Skeletal muscle satellite cell (primary cell): ENCODE data around the gene PRPF8. TPM values are rescaled to one million over a fixed set of nuclear protein-coding genes. Genes with fewer than 3 reads are reported as not detected.

ENCODE experiments used
- H3K27me3 ChIP-seq: 2 replicates; pipeline ENCODE4 v1.7.0; 2013; ENCODE audit warnings: low read length; ENCODE audit not compliant: control insufficient read depth, insufficient read depth
- H3K36me3 ChIP-seq: 2 replicates; pipeline ENCODE4 v1.7.0; 2013; ENCODE audit warnings: mild to moderate bottlenecking, control low read depth, low read length; ENCODE audit not compliant: insufficient read depth
- H3K4me1 ChIP-seq: 2 replicates; pipeline ENCODE4 v1.7.0; 2013; ENCODE audit warnings: low read length; ENCODE audit not compliant: control insufficient read depth, insufficient read depth
- H3K4me2 ChIP-seq: 2 replicates; pipeline ENCODE4 v1.7.0; 2013; ENCODE audit warnings: mild to moderate bottlenecking, low read length
- H3K4me3 ChIP-seq: 2 replicates; pipeline ENCODE4 v1.7.0; 2013; ENCODE audit warnings: low read length
- H3K9ac ChIP-seq: 2 replicates; pipeline ENCODE4 v1.7.0; 2013; ENCODE audit warnings: mild to moderate bottlenecking, low read depth, low read length, moderate library complexity
- H3K9me3 ChIP-seq: replicated peaks from 2 replicates; pipeline ENCODE4 v1.7.0; 2013; ENCODE audit warnings: mild to moderate bottlenecking, control low read depth, low read length
- total RNA-seq: library from RNA; depleted of rRNA; stranded (reverse); fragments of >200 nt; gene quantifications from 2 replicates; pipeline ENCODE4 v1.2.3, GENCODE V29; 2012; rRNA removed

The PRPF8 gene
- total RNA-seq = 93.5 and 107 TPM in 2 replicates

DNA sequence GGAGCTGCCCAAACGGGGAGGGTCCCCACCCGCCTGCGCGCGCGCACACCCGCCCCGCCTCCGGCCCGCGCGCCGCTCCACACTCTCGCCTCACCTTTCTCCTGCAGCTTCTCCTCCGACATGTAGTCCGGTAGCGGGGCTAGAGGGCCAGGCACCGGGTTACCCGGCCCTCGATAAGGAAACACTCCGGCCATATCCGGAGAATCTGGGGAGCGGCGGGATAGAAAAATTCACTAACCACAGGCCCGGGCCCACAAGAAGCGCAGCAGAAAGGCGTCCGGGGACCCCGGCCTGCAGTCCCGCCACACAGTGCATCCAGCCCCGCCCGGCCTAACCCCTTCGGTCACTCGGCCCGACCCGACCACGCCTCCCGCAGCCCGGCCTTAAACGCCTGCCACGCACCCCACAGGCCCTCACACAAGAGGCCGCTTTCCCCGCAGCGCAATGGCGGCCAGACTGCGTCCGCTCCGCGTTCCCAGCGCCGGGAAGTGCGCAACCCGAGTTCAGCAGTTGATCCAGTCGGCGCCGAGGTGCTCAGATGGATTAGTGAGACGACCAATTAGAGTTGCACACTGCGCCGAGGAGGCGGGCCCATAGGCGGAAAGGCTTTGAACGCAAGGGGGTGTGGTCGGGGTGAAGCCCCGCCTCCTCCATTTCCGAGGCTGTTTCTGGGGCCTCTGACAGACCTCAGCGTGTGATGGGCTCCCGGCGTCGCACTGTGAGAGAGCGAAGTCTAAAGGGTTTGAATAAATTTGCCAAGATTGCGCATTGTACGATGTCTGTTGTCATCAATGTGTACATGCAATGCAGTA, at the start of gene PRPF8:
Gene PRPF8, minus strand, starts transcription at position 490 of the 812 bp plus-strand sequence. Its CDS starts 296 bp downstream, at position 194.
- Histone ChIP-seq H3K4me3 (peak within 1 kb of the TSS; percentile 85), H3K9ac (peak within 1 kb of the TSS; percentile 97), H3K27me3 (no peaks in the 10 kb centered on the region)

DNA sequence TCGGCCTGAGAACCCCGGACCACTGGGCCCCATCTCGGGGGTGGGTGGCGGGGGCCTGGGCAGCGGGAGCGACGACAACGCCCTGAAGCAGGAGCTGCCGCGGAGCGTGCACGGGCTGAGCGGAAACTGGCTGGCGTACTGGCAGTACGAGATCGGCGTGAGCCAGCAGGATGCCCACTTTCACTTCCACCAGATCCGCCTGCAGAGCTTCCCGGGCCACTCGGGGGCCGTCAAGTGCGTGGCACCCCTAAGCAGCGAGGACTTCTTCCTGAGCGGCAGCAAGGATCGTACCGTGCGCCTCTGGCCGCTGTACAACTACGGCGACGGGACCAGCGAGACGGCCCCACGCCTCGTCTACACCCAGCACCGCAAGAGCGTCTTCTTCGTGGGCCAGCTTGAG, 49.1 kb upstream of the PRPF8 start:
- no peaks in the 10 kb centered on the region for H3K27me3 ChIP-seq
- H3K9ac ChIP-seq = no peak overlapping the region
- H3K4me2 ChIP-seq = no peak overlapping the region
- peaks cover 31% of the 10 kb centered on the region for H3K4me1 ChIP-seq
- H3K4me3 ChIP-seq = no peak overlapping the region
- no peaks in the 10 kb centered on the region for H3K9me3 ChIP-seq
- H3K36me3 ChIP-seq = peaks cover 29% of the 10 kb centered on the region

More for the DNA sequence above, at the start of gene PRPF8:
- peak within 1 kb of the TSS; percentile 92 for H3K4me2 ChIP-seq
- H3K4me1 ChIP-seq = peaks cover 6% of the 10 kb centered on the region
- H3K36me3 ChIP-seq = peaks cover 39% of the 10 kb centered on the region
- no peaks in the 10 kb centered on the region for H3K9me3 ChIP-seq

DNA sequence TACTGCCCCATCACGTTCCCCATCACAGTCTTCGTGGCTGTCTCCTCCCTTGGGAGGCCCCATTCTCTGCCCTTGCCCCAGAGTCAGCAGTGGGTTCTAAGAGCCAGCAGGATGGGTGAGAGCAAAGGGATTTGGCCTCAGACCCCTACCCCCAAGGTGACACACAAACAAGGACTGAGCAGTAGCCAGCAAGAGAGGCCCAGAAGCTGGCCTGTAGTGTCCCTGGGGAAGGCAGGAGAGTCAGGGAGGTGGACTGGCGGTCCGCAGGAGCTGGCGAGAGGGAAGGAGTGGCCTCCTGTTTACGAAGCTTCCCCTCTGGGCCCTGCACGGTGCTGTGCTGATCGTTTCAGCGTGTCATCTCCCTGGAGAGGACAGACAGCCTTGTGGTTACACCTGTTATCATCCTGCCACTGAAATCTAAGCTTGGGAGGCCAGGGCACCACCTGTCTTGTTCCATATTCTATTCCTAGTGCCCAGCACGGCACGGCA, 48.2 kb upstream of the PRPF8 start:
- Histone ChIP-seq H3K27me3 (no peaks in the 10 kb centered on the region), H3K9ac (no peak overlapping the region), H3K4me2 (no peak overlapping the region), H3K36me3 (peaks cover 33% of the 10 kb centered on the region), H3K9me3 (no peaks in the 10 kb centered on the region), H3K4me3 (no peak overlapping the region), H3K4me1 (peaks cover 31% of the 10 kb centered on the region)

DNA sequence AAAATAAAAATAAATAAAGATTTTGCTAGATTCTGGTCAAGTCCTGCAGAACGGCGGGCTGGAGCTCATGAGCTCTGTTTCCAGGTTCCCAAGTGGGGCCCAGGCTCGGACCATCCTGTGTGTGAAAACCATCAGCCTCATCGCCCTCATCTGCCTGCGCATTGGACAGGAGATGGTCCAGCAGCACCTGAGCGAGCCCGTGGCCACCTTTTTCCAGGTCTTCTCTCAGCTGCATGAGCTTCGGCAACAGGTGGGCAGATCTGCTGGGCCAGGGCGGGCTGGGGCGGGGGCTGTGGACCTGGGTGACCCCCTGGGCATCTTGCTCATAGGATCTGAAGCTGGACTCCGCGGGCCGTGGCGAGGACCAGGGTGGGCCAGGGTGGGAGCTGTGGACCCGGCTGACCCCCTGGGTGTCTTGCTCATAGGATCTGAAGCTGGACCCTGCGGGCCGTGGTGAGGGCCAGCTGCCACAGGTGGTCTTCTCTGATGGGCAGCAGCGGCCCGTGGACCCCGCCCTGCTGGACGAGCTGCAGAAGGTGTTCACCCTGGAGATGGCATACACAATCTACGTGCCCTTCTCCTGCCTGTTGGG, 47.7 kb upstream of the PRPF8 start:
- no peaks in the 10 kb centered on the region for H3K9me3 ChIP-seq
- H3K36me3 ChIP-seq = peaks cover 33% of the 10 kb centered on the region
- H3K27me3 ChIP-seq = no peaks in the 10 kb centered on the region
- no peak overlapping the region for H3K9ac ChIP-seq
- no peak overlapping the region for H3K4me3 ChIP-seq
- H3K4me1 ChIP-seq = peaks cover 31% of the 10 kb centered on the region
- no peak overlapping the region for H3K4me2 ChIP-seq

DNA sequence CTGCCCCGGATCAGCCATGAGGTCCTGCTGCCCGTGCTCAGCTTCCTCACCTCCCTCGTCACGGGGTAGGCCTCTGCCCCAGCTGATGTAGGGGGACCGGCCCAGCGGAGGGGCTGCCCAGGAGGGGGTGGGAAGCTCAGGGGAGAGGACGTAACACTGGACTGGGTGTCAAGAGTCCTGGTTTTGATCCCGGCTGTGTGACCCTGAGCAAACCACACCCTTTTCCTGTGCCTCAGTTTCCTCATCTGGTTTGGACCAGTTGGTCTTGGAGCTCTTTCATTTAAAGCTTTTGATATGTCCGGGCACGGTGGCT, 46.5 kb upstream of the PRPF8 start:
- Histone ChIP-seq H3K4me2 (peak overlapping the region; percentile 40), H3K4me3 (no peak overlapping the region), H3K4me1 (peaks cover 30% of the 10 kb centered on the region), H3K9ac (peak overlapping the region; percentile 89), H3K27me3 (no peaks in the 10 kb centered on the region), H3K36me3 (peaks cover 36% of the 10 kb centered on the region), H3K9me3 (no peaks in the 10 kb centered on the region)

DNA sequence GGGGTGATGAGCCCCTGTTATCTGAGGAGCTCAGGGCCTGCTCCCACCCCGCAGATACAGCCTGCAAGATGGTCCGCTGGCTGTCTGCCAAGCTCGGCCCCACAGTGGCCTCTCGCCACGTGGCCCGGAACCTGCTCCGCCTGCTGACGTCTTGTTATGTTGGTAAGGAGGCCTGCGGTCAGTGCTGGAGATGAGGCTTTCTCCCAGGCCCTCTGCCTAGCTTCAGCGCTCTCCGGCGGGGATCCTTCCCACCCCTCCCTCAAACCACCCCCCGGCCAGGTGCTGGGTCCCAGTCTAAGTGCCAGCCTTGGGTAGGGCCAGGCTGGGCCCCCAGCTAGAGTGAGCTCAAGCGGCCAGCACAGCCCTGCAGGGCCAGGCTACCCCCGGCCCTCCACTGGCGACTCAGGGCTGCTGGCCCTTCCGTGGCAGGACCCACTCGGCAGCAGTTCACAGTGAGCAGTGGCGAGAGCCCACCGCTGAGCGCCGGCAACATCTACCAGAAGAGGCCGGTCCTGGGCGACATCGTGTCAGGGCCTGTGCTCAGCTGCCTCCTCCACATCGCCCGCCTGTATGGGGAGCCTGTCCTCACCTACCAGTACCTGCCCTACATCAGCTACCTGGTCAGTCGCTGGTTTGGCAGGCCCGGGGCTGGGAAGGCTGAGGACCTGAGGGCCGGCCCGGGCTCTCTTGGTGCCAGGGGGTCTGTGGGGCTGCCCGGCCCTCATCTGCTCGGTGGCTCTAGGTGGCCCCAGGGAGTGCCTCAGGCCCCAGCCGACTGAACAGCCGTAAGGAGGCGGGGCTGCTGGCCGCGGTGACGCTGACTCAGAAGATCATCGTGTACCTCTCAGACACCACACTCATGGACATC, 45.9 kb upstream of the PRPF8 start:
- Histone ChIP-seq H3K9me3 (no peaks in the 10 kb centered on the region), H3K36me3 (peaks cover 41% of the 10 kb centered on the region), H3K27me3 (no peaks in the 10 kb centered on the region), H3K4me3 (peak overlapping the region; percentile 55), H3K4me2 (peak overlapping the region; percentile 70), H3K9ac (peak overlapping the region; percentile 89), H3K4me1 (peaks cover 31% of the 10 kb centered on the region)

DNA sequence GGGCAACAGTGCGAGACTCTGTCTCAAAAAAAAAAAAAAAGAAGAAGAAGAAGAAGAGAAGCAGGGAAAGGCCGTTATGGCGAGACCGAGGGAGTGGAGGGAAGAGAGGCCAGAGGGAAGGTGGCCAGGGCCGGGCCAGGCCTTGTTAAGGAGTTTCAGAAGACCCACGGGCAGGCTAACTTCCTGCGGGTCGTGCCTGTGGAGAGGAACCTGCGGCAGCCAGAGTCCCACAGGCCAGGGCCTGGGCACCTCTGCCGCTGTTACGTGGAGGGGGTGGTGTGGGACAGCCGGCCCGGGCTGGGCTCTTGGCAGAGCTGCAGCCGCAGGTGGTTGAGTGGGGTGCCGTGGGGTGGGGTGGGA, 45.3 kb upstream of the PRPF8 start:
- Histone ChIP-seq H3K9me3 (no peaks in the 10 kb centered on the region), H3K4me3 (peak overlapping the region; percentile 41), H3K27me3 (no peaks in the 10 kb centered on the region), H3K4me1 (peaks cover 37% of the 10 kb centered on the region), H3K9ac (peak overlapping the region; percentile 37), H3K4me2 (peak overlapping the region; percentile 70), H3K36me3 (peaks cover 41% of the 10 kb centered on the region)

DNA sequence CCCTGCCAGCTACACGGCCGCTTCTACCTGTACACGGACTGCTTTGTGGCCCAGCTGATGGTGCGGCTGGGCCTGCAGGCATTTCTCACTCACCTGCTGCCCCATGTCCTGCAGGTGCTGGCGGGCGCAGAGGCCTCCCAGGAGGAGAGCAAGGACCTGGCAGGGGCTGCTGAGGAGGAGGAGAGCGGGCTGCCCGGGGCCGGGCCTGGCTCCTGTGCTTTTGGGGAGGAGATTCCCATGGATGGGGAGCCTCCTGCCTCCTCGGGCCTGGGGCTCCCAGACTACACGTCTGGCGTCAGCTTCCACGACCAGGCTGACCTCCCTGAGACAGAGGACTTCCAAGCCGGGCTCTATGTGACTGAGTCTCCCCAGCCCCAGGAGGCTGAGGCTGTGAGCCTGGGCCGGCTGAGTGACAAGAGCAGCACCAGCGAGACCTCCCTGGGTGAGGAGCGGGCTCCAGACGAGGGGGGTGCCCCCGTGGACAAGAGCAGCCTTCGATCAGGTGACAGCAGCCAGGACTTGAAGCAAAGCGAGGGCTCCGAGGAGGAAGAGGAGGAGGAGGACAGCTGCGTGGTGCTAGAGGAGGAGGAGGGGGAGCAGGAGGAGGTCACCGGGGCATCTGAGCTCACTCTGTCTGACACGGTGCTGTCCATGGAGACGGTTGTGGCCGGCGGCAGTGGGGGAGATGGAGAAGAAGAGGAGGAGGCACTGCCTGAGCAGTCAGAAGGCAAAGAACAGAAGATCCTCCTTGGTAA, 43.4 kb upstream of the PRPF8 start:
- H3K9me3 ChIP-seq = no peaks in the 10 kb centered on the region
- no peak overlapping the region for H3K4me2 ChIP-seq
- no peak overlapping the region for H3K9ac ChIP-seq
- H3K36me3 ChIP-seq = peaks cover 34% of the 10 kb centered on the region
- peaks cover 49% of the 10 kb centered on the region for H3K4me1 ChIP-seq
- H3K4me3 ChIP-seq = no peak overlapping the region
- H3K27me3 ChIP-seq = no peaks in the 10 kb centered on the region

DNA sequence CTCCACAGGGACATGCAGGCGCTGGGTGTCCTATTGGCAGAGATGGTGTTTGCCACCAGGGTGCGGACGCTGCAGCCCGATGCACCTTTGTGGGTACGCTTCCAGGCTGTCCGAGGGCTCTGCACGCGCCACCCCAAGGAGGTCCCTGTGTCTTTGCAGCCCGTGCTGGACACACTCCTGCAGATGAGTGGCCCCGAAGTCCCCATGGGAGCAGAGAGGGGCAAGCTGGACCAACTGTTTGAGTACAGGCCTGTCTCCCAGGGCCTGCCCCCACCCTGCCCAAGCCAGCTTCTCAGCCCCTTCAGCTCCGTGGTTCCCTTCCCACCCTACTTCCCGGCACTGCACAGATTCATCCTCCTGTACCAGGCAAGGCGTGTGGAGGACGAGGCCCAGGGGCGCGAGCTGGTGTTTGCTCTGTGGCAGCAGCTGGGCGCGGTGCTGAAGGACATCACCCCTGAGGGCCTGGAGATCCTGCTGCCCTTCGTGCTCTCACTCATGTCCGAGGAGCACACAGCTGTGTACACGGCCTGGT, 42.7 kb upstream of the PRPF8 start:
- H3K36me3 ChIP-seq = peaks cover 28% of the 10 kb centered on the region

DNA sequence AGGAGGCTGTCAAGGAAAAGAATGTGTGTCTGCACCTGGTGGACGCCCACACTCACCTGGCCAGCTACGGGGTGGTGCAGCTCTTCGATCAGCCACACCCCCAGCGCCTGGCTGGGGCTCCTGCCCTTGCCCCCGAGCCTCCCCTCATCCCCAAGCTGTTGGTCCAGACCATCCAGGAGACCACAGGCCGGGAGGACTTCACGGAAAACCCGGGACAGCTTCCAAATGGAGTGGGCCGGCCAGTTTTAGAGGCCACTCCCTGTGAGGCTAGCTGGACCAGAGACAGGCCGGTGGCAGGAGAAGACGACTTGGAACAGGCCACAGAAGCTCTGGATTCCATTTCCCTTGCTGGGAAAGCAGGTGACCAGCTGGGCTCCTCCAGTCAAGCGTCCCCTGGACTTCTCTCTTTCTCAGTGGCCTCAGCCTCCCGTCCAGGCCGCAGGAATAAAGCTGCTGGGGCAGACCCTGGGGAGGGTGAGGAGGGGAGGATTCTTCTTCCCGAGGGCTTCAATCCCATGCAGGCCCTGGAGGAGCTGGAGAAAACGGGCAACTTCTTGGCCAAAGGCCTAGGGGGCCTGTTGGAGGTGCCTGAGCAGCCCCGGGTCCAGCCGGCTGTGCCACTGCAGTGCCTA, 42.1 kb upstream of the PRPF8 start:
- no peak overlapping the region for H3K4me3 ChIP-seq
- no peaks in the 10 kb centered on the region for H3K27me3 ChIP-seq
- no peak overlapping the region for H3K9ac ChIP-seq
- peaks cover 52% of the 10 kb centered on the region for H3K4me1 ChIP-seq
- H3K4me2 ChIP-seq = peak overlapping the region; percentile 99
- no peaks in the 10 kb centered on the region for H3K9me3 ChIP-seq
- peaks cover 26% of the 10 kb centered on the region for H3K36me3 ChIP-seq

More for the DNA sequence above, 42.7 kb upstream of the PRPF8 start:
- Histone ChIP-seq H3K9me3 (no peaks in the 10 kb centered on the region), H3K9ac (no peak overlapping the region), H3K4me2 (no peak overlapping the region), H3K4me3 (no peak overlapping the region), H3K4me1 (peaks cover 52% of the 10 kb centered on the region), H3K27me3 (no peaks in the 10 kb centered on the region)
